GM20000 (cell line): ENCODE data around the gene DIP2C.

ENCODE experiments used
- DNase-seq: peaks from one replicate; pipeline ENCODE4 v3.0.0; 2012; ENCODE audit warnings: low spot score
- TF ChIP-seq, protein P1 (sequence below): IDR thresholded peaks from 2 replicates; pipeline ENCODE4 v1.5.1; 2012; ENCODE audit warnings: mild to moderate bottlenecking, control low read depth; ENCODE audit errors: extremely low read depth, missing control alignments

The DIP2C gene

DNA sequence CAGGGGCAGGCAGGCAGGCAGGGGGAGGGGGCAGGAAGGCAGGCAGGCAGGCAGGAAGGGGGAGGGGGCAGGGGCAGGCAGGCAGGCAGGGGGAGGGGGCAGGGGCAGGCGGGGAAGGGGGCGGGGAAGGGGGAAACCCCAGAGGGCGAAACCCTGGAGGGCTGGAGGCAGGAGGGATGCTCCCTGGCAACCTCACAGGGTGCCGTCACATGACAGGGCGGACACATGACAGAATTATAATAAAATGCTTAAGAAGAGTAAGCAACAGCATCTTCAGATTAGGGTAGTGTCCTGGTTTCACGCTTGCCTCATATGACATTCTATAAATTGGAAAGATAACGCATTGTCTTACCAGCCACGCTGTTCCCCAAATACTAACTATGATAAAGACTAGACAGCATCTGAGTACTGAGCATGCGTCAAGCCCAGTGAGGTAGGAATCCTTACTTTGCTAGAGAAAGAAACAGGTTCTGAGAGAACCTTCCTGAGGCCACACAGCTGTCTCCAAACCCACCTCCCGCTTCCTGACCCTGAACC, 131.6 kb downstream of the DIP2C start:
- no peak for DNase-seq
- TF ChIP-seq, protein P1, sequence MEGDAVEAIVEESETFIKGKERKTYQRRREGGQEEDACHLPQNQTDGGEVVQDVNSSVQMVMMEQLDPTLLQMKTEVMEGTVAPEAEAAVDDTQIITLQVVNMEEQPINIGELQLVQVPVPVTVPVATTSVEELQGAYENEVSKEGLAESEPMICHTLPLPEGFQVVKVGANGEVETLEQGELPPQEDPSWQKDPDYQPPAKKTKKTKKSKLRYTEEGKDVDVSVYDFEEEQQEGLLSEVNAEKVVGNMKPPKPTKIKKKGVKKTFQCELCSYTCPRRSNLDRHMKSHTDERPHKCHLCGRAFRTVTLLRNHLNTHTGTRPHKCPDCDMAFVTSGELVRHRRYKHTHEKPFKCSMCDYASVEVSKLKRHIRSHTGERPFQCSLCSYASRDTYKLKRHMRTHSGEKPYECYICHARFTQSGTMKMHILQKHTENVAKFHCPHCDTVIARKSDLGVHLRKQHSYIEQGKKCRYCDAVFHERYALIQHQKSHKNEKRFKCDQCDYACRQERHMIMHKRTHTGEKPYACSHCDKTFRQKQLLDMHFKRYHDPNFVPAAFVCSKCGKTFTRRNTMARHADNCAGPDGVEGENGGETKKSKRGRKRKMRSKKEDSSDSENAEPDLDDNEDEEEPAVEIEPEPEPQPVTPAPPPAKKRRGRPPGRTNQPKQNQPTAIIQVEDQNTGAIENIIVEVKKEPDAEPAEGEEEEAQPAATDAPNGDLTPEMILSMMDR: no peak

DNA sequence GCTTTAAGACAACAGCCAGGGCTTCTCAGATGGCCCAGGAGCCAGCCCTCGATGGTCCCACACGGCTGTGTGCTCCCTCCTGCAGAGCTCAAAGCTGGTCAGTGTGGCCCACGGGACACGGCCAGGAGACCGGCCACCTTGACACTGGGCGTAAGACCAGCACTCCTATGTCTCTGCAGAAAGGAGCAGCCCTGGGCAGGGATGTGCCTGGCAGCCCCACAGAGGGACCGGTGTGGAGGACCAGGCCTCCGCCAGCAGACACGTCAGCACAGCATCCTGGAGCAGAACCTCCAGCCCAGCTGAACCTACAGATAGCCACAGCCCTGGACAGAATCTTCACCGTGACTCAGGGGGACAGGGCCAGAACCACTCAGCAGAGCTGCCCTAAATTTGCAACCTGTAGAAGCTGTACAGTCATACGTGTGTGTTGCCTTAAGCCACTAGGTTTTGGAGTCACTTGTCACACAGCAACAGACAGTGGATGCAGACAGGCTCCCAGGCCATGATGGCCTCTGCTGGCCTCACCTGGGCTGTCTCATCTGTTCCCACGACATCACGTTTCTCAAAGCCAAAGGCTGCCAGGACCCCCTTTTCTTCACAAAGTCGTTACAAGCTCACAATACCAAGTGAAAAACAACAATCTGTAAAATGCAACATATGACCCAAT, 132.4 kb downstream of the DIP2C start:
- TF ChIP-seq, protein P1: no peak
- DNase-seq: no peak

DNA sequence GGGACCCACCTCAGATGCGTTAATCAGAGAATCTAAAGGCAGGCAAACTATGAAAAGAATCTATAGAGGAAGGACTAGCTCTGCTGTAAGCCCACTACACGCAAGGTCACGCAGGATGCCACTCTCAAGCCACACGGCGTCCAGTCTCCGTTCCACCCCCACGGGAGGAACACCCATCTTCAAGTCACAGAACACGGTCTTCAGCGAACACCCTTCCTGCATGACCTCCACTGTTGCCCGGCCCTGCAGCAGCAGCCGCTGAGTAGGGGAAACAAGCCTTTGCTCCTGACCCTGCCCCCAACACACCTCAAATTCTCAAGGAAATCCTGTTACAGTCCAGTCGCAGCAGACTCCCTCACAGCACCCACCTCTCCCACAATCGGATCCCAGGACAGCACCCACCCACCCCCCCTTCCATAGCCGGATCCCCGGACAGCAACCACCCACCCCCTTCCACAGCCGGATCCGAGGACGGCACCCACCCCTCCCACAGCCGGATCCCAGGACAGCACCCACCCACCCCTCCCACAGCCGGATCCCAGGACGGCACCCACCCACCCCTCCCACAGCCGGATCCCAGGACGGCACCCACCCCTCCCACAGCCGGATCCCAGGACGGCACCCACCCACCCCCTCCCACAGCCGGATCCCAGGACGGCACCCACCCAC, 133.7 kb downstream of the DIP2C start:
- DNase-seq: no peak
- TF ChIP-seq, protein P1: no peak

DNA sequence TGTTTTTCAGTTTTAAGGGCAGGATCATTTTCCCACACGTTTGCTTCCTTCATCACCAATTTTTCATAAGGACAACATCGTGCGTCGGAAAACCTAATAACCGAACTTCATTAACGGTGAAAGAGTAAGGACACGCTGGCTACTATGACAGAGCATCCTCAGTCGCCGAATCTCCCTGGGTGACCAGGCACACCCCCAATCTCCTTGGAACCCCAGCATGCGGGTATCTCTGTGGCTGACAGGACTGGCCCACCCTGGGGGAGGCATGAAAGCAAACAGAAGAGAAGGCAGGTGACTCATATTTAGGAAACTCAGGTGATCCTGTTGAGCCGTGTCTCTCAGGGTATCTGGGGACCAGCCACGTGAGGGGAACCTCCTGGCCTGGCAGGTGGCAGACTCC, 134.2 kb downstream of the DIP2C start:
- DNase-seq: no peak

DNA sequence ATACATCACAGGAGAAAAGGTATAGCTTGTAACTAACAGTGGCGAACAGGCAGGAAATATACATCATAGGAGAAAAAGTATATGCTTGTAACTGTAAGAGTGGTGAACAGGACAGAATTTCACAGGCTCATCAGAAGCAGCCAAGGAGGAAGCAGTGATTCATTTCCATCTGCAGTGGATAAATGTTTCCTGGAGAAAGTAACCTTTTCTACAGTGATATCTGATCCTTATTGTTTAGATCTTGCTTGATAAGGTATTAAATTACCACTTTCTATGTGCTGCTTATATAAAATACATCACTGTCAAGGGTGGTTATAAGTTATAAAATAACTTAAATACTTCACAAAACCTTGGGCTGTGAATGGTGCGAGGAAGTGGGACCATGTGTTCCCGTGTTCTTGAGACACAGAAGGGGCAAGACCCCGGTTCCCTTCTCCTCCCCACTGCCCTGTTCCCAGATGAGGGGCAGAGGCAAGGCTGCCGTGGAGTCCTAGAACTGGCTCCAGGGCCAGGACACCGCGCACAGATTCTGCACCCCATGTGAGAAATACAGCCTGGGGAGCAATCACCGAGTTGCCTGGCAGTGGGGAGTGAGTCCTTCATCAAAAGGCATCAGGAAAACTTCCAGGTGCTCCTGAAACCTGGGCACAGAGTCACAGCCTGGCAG, 135.2 kb downstream of the DIP2C start:
- DNase-seq: no peak
- TF ChIP-seq, protein P1: no peak

More for the DNA sequence above, 134.2 kb downstream of the DIP2C start:
- TF ChIP-seq, protein P1: no peak

DNA sequence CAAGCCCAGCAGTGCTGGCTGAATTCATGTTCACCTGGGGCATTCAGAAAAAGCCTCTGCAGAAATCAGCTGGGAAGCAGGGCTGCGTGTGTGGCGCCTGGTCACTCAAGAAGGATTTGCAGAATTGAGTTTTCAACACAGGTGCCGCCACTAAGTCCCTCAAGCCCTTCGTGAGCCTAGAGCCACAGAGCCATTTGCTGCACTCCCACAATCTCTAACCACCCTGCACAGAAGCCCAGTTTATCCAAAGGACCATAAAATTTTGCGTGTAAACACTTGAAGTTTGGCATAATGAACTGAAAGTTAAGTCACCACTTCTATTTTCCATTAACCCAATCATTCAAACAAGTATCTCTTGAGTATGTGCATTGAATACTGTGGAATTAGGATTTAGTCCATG, 136.2 kb downstream of the DIP2C start:
- TF ChIP-seq, protein P1: no peak
- no peak for DNase-seq

DNA sequence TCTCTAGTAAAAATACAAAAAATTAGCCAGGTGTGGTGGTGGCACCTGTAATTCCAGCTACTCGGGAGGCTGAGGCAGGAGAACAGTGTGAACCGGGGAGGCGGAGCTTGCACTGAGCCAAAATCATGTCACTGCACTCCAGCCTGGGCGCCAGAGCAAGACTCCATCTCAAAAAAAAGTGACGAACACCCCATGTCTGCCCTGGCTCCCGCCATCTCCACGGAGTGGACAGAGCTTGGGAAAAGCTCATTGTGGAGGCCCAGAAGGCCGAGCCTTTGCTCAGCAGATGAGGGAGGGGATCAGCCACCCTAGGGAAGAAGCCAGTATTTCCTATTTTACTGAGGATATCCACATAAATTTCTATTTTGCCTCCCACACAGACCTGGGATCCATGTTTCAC, 136.8 kb downstream of the DIP2C start:
- no peak for DNase-seq
- TF ChIP-seq, protein P1: no peak
